ENCODE measurements around the gene KATNAL1.

Gene KATNAL1

GRCh38 chr13:30339738-30340330 is 32.5 kb upstream of the KATNAL1 start:
- Histone ChIP-seq H3K9me2 (replicated peaks; ENCODE audit: control insufficient read depth, low read length) (no peaks in the 10 kb centered on the region), H3K4me3 (ENCODE audit: low read length) (peak overlapping the region; percentile 48), H3K27ac (ENCODE audit: low read depth, low read length) (peak overlapping the region; percentile 80), H3K36me3 (ENCODE audit: control insufficient read depth, low read length) (peaks cover 30% of the 10 kb centered on the region), H4K20me1 (ENCODE audit: control insufficient read depth, insufficient read depth, low read depth, low read length) (no peaks in the 10 kb centered on the region), H3K27me3 (ENCODE audit: control insufficient read depth, low read length) (no peaks in the 10 kb centered on the region), H3K79me2 (ENCODE audit: control insufficient read depth, low read length) (peaks cover 10% of the 10 kb centered on the region), H3K4me1 (ENCODE audit: control insufficient read depth, low read length) (peaks cover 86% of the 10 kb centered on the region), H3K9me3 (ENCODE audit: control insufficient read depth, insufficient read depth, low read length) (no peaks in the 10 kb centered on the region), H3F3A (ENCODE audit: control insufficient read depth, insufficient read depth) (peaks cover 21% of the 10 kb centered on the region), H3K4me2 (ENCODE audit: low read length) (peak overlapping the region; percentile 66)
- no peak for TF ChIP-seq EZH2phosphoT487 (IDR thresholded peaks at IDR 0.05; ENCODE audit: borderline replicate concordance, low read length)
- TF ChIP-seq CTCF (IDR thresholded peaks at IDR 0.05; ENCODE audit: low read depth, low read length, poor library complexity, severe bottlenecking) = no peak

- TF ChIP-seq CTCF (IDR thresholded peaks at IDR 0.05; ENCODE audit: low read depth, low read length, poor library complexity, severe bottlenecking) (no peak), EZH2phosphoT487 (IDR thresholded peaks at IDR 0.05; ENCODE audit: borderline replicate concordance, low read length) (no peak)
These were observed 31.6 kb upstream of the KATNAL1 start for GRCh38 chr13:30338952-30339351.

GRCh38 chr13:30338331-30338851 is 31.0 kb upstream of the KATNAL1 start:
- H3K36me3 ChIP-seq (ENCODE audit: control insufficient read depth, low read length) = peaks cover 33% of the 10 kb centered on the region
- peaks cover 13% of the 10 kb centered on the region for H3K79me2 ChIP-seq (ENCODE audit: control insufficient read depth, low read length)
- H3K4me3 ChIP-seq (ENCODE audit: low read length) = no peak overlapping the region
- no peaks in the 10 kb centered on the region for H3K9me2 ChIP-seq (replicated peaks; ENCODE audit: control insufficient read depth, low read length)
- peaks cover 95% of the 10 kb centered on the region for H3K4me1 ChIP-seq (ENCODE audit: control insufficient read depth, low read length)
- no peaks in the 10 kb centered on the region for H3K9me3 ChIP-seq (ENCODE audit: control insufficient read depth, insufficient read depth, low read length)
- H3F3A ChIP-seq (ENCODE audit: control insufficient read depth, insufficient read depth) = peaks cover 35% of the 10 kb centered on the region
- no peaks in the 10 kb centered on the region for H4K20me1 ChIP-seq (ENCODE audit: control insufficient read depth, insufficient read depth, low read depth, low read length)
- no peak for TF ChIP-seq CTCF (IDR thresholded peaks at IDR 0.05; ENCODE audit: low read depth, low read length, poor library complexity, severe bottlenecking)
- TF ChIP-seq EZH2phosphoT487 (IDR thresholded peaks at IDR 0.05; ENCODE audit: borderline replicate concordance, low read length) = no peak
- no peak overlapping the region for H3K4me2 ChIP-seq (ENCODE audit: low read length)
- no peak overlapping the region for H3K27ac ChIP-seq (ENCODE audit: low read depth, low read length)
- H3K27me3 ChIP-seq (ENCODE audit: control insufficient read depth, low read length) = no peaks in the 10 kb centered on the region

More at GRCh38 chr13:30338952-30339351, 31.6 kb upstream of the KATNAL1 start:
- H3F3A ChIP-seq (ENCODE audit: control insufficient read depth, insufficient read depth) = peaks cover 30% of the 10 kb centered on the region
- H3K9me2 ChIP-seq (replicated peaks; ENCODE audit: control insufficient read depth, low read length) = no peaks in the 10 kb centered on the region
- H3K4me1 ChIP-seq (ENCODE audit: control insufficient read depth, low read length) = peaks cover 94% of the 10 kb centered on the region
- no peak overlapping the region; the same call in 1 of the 2 replicates for H3K27ac ChIP-seq (ENCODE audit: low read depth, low read length)
- H3K27me3 ChIP-seq (ENCODE audit: control insufficient read depth, low read length) = no peaks in the 10 kb centered on the region
- H3K4me3 ChIP-seq (ENCODE audit: low read length) = no peak overlapping the region
- H3K9me3 ChIP-seq (ENCODE audit: control insufficient read depth, insufficient read depth, low read length) = no peaks in the 10 kb centered on the region
- peaks cover 36% of the 10 kb centered on the region for H3K36me3 ChIP-seq (ENCODE audit: control insufficient read depth, low read length)
- H3K4me2 ChIP-seq (ENCODE audit: low read length) = no peak overlapping the region; the same call in 1 of the 2 replicates
- H4K20me1 ChIP-seq (ENCODE audit: control insufficient read depth, insufficient read depth, low read depth, low read length) = no peaks in the 10 kb centered on the region
- peaks cover 13% of the 10 kb centered on the region for H3K79me2 ChIP-seq (ENCODE audit: control insufficient read depth, low read length)

All from DOHH2 (cell line).